ENCODE data around the gene SPATA31C2.

GRCh38 chr9:88179062-88179521 is 40.8 kb upstream of the SPATA31C2 start:
- TF ChIP-seq POLR2A (IDR thresholded peaks at IDR 0.05; ENCODE audit: borderline replicate concordance, extremely low read depth, insufficient read depth, insufficient read length) (no peak), CEBPB (IDR thresholded peaks at IDR 0.05; ENCODE audit: low read depth) (no peak), POLR2AphosphoS5 (IDR thresholded peaks at IDR 0.05; ENCODE audit: low read depth, low read length) (no peak), ZNF274 (IDR thresholded peaks at IDR 0.05; ENCODE audit: low read depth, low read length) (no peak), CTCF (IDR thresholded peaks at IDR 0.05 in 2 of 3, conservative IDR thresholded peaks at IDR 0.05 in 1 of 3; ENCODE audit: borderline replicate concordance in 1 of 3, insufficient read depth in 1 of 3, low read depth in 2 of 3, low read length in 2 of 3) (no peak)
